HG02798 (cell line): Measurements from ENCODE around the gene ADISSP.
"Not testable (repeated sequence)": the region's sequence is repeated elsewhere in the genome, so short reads cannot be mapped to it uniquely, and the experiment has no call there.

Experiments used
- ATAC-seq: cut with Tn5 transposase; IDR thresholded peaks from one replicate; pipeline ENCODE4 v1.9.1; 2021; ENCODE audit warnings: mild to moderate bottlenecking; ENCODE audit not compliant: unreplicated experiment, poor library complexity

Gene ADISSP

DNA sequence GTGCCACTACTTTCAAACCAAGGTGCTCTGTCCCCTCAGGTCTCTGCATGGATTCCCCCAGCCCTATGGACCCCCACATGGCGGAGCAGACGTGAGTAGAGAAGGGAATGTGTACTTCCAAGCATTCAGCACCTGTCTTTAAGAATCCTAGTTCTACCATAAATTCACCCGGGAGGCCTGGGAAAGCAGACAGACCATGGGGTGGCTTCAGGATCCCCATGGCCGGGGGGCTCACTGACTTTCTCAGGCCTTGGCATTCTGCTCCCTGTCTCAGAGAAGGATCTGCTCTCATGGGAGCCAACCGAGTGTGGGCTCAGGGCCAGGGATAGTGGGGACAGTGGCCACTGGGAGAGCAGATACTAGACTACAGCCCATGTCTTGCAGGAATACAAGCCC, 30.8 kb upstream of the ADISSP start:
- ATAC-seq = no peak

- peak; percentile 20 for ATAC-seq
Measured at GRCh38 chr20:3797592-3798372, 30.2 kb upstream of the ADISSP start.

DNA sequence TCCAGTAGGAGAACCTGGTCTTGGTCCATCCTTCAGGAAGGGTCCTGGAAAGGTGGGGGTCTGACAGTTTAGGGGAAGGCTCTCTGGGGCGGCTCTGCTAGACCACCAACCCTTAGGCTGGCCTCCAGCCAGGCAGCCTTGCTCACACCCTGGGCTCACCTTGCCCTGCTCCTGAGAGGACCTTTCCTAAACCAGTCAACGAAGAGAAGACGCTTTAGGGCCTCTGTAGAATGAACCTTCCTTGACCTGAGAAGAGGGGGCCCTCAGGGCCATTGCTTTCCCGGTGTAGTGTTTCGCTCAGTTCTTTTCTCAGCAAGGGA, 29.6 kb upstream of the ADISSP start:
- no peak for ATAC-seq

GRCh38 chr20:3796477-3797225, 29.1 kb upstream of the ADISSP start:
- ATAC-seq = peak; percentile 8

GRCh38 chr20:3795511-3796468, 28.2 kb upstream of the ADISSP start, which contains the start of gene CDC25B:
CDC25B (plus strand) TSS chr20:3796310; CDS start chr20:3796532, 222 bp downstream.
- peak; percentile 69 for ATAC-seq

- ATAC-seq = no peak
Measured at GRCh38 chr20:3794701-3795420, 27.3 kb upstream of the ADISSP start.

DNA sequence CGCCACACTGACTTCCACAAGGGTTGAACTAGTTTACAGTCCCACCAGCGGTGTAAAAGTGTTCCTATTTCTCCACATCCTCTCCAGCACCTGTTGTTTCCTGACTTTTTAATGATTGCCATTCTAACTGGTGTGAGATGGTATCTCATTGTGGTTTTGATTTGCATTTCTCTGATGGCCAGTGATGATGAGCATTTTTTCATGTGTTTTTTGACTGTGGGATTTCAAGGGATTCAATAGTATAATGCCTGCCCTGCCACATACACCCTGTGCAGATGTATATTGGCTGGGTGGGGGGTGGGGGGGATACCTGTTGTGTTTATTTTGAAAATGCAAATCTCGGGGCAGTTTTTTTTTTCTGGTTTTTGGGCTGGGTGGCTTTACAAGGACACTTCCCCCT, 26.6 kb upstream of the ADISSP start:
- ATAC-seq = not testable (repeated sequence)

GRCh38 chr20:3789201-3789600, 21.6 kb upstream of the ADISSP start:
- ATAC-seq = not testable (repeated sequence)

DNA sequence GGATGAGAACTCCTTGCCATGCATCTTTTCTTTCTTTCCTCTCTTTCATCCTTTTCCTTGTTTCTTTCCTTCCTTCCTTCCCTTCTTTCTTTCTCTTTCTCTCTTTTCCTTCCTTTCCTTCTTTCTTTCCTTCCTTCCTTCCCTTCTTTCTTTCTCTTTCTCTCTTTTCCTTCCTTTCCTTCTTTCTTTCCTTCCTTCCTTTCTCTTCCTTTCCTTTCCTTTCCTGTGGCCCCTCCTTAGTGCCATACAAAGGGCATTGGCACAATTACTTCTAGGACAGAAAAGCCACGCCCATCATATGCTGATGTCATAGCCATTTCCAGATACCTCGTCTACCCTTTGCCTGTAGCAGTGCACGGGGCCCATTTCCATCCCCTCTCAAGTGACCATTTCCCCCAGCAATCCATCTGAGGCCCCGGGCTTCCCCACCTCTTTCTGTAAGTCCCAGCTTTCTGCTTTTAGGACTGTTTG, 21.2 kb upstream of the ADISSP start:
- no peak for ATAC-seq

DNA sequence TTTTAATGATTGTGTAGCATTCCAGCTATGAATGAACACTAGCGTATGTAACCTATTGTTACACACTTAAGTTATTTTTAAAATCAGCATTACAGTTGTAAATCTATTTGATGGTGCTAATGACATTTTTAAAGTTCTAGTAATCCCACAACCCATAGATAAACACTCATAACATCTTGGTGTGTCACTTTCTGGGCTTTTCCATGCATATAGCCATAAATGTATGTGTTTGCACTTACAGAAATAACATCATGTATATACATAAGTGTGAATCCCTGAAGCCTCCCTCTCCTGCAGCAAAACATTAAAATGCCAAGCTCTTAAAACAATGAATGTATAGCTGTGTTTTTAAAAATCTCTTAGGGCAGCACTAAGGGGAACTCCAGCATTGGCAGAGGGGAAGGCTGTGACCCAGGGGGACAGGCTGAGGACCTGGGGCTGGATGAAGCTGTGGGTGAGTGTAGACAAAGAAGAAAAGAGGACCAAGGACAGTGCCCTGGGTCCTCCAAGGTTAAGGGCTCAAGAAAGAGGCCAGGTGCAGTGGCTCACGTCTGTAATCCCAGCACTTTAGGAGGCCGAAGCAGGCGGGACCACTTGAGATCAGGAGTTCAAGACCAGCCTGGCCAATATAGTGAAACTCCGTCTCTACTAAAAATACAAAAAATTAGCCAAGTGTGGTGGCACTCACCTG, 19.9 kb upstream of the ADISSP start:
- ATAC-seq = no peak

GRCh38 chr20:3786665-3787323, 19.2 kb upstream of the ADISSP start, which contains the start of gene CENPB:
CENPB (minus strand) TSS chr20:3786740; CDS start chr20:3786483, 257 bp downstream.
- peak; percentile 92 for ATAC-seq

DNA sequence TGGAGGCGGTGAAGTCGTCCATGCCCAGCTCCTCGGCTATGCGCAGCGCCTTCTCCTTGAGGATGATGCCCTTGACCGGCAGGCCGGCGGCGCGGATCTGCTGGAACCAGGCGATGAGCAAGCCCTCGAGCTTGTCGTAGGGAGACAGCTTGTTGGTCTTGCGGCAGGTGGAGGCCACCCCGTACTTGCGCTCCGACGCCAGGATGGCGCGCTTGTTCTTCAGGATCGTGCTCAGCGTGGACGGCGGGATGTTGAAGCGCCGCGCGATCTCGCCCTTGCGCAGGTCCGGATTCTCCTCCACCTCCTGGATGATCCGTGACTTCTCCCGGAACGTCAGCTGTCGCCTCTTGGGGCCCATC, 18.6 kb upstream of the ADISSP start:
- peak; percentile 10 for ATAC-seq

DNA sequence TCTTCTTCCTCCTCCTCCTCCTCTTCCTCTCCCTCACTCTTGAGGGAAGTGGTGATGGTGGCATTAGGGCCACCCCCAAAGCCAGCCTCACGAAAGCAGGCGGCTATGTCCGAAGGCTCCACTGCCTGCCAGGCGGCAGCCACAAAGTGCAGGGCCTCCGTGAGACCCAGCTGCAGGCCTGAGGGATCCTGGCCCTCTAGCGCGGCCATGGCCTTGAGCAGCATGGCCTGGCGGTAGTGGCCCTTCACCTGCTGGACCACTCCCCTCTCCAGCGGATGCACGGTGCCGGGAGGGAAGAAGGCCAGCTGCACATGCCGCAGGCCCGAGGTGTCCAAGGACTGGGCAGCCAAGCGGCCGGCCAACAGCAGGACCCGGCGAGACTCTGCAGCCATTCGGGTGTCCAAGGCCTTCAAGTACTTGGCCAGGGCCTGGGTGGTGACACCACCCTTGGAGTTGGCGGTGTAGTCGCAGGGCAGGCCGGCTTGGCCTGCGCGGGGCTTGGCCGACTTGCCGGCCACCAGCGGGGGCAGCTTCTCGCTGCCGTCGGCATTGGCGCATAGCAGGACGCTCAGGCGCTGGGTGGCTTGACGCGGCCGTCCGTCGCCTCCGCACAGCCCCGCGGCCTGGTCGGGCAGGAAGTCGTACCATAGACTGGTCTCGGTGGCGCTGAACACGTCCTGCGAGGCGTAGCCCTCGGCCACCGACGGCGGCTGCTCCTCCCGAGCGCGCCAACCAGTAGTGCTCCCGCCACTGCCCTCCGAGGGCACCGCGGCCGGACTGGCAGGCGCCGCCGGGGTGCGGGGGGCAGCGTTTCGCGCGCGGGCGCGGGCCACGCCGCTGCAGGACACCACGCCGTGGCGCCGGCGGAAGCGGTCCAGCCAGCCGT, 17.9 kb upstream of the ADISSP start:
- ATAC-seq = no peak

GRCh38 chr20:3784863-3785239, 17.3 kb upstream of the ADISSP start:
- no peak for ATAC-seq

DNA sequence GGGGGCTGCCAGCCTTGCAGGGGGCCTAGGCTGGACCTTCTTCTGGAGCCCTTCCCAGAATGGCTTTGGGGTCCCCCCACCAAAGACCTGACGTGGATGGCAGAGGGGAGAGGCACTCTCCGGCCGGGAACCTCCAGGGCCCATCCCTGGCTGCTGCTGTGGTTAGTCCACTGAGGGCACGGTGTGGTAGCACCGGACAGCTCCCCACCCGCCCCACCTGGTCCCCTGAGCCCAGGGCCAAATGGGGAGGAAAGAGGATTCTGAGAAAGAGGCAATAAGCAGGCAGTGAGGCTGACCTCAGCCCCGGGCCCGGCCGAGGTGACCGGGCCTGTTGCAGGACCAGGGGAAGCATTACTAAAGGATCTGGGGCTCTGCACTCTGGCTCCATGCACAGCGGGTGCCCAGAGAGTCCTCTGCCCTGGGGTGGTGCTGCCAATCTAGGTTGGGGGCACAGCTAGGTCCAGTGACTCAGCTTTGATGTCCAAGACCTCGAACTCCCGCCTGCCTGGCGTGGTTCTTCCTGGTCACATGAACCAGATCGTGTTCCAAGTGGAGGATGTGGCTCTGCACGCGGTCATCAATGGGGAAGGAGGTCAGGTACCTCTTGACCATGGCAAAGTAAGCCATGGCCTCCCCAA, 16.8 kb upstream of the ADISSP start:
- no peak for ATAC-seq

- ATAC-seq = no peak
Measured at GRCh38 chr20:3783511-3784195, 16.1 kb upstream of the ADISSP start.

DNA sequence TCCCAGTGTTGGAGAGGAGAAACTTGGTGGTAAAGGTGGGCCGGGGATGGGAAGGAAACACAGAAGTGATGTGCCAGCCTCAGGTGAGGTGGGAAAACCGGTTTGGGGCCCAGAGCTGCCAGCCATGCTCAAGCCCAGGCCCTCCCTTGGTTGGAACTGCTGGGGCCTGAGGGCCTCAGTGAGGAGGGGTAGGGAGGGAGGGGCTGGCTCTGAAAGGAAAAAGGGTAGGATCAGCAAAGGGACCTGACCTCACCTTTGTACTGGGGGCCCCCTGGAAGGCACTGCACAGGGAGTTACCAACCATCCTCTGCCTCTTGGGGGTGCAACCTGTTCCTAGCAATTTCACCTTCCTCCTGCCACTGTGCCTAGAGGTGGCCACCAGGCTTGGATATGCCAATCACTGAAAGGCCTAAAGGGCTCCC, 15.5 kb upstream of the ADISSP start:
- no peak for ATAC-seq
